Inferior parietal cortex (tissue), 1 donor: ENCODE measurements around the gene IQCE.
"Not testable (repeated sequence)": the region's sequence is repeated elsewhere in the genome, so short reads cannot be mapped to it uniquely, and the experiment has no call there.

Experiments
- DNase-seq: peaks from one replicate; pipeline ENCODE4 v3.0.0-alpha.2; 2016; ENCODE audit errors: extremely low spot score

IQCE gene

GRCh38 chr7:2532199-2532772 is 26.5 kb upstream of the IQCE start:
- not testable (repeated sequence) for DNase-seq

GRCh38 chr7:2532816-2533215 is 26.0 kb upstream of the IQCE start:
- not testable (repeated sequence) for DNase-seq

DNA sequence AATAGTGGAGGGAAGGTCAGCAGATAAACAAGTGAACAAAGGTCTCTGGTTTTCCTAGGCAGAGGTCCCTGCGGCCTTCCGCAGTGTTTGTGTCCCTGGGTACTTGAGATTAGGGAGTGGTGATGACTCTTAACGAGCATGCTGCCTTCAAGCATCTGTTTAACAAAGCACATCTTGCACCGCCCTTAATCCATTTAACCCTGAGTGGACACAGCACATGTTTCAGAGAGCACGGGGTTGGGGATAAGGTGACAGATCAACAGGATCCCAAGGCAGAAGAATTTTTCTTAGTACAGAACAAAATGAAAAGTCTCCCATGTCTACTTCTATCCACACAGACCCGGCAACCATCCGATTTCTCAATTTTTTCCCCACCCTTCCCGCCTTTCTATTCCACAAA is 25.2 kb upstream of the IQCE start:
- DNase-seq: not testable (repeated sequence)

DNA sequence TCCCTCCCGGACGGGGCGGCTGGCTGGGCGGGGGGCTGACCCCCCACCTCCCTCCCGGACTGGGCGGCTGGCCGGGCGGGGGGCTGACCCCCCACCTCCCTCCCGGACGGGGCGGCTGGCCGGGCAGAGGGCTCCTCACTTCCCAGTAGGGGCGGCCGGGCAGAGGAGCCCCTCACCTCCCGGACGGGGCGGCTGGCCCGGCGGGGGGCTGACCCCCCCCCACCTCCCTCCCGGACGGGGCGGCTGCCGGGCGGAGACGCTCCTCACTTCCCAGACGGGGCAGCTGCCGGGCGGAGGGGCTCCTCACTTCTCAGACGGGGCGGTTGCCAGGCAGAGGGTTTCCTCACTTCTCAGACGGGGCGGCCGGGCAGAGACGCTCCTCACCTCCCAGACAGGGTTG is 24.6 kb upstream of the IQCE start:
- DNase-seq: not testable (repeated sequence)

DNA sequence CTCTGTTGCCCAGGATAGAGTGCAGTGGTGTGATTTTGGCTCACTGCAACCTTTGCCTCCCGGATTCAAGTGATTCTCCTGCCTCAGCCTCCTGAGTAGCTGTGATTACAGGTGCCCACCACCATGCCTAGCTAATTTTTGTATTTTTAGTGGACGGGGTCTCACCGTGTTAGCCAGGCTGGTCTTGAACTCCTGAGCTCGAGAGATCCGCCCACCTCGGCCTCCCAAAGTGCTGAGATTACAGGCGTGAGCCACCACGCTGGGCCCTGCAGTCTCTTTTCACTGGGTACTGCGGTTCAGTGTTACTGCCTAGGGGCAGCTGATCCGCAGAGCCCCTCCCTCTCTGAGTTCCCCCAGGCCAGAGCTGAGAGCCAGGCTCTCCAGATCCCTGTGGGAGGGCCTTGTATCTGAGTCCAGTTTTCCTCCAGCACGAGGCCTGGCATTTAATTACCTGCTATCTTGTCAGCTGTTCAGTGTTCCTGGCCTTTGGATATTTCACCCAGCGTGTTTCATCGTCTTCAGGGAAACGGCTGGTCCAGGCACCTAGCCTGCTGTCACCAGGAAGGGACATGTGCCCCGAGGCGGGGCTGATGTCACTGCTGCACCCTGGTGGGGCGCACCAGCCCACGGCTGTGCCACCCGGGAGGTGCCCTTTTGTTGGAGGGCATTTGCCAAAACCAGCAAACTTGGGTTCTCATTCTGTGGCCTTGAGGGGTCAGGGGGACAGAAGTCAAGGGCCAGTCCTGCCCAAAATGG is 22.7 kb upstream of the IQCE start:
- DNase-seq: not testable (repeated sequence)

DNA sequence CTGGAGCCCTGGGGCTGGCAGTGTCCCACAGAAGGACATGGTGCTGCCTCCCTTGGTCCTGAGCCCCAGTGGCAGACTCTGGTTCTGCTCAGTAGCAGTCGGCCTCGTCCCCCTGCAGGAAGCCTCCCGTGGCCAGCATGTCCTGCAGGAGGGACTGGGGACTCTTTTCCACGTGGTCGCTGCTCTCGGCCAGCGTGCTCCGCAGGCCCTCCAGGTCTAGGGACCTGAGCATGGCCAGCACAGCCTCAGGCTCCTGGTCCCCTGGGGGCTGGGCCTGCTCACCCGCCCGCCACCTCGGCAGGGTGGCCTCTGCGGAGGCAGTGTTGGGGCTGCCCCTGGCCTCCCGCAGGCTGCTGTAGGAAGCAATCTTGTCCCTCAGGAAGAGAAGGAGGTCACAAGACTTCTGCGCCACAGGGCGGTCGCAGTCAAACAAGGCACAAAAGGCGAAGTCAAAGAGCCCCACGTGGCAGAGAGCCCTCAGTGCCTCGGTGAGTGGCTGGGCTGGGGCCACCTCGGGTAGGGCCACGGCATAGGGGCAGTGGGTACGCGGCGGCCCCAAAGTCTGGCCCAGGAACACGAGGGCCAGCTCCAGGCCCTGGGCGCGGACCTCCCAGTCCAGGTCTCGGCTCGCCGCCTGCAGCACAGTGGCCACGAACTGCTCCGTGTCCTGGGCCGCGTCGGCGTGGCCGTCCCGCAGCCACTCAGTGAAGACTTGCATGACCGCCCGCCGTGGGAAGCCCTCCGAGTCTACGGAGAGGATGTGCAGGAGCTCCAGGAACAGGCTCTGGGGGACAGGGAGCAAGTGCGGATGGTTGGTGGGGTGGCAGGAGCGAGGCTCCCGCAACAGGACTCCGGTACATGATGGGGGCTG is 20.6 kb upstream of the IQCE start:
- no peak for DNase-seq

GRCh38 chr7:2539031-2539911 is 19.5 kb upstream of the IQCE start:
- no peak for DNase-seq

- DNase-seq: no peak
Observed at GRCh38 chr7:2540133-2540532, 18.6 kb upstream of the IQCE start.

DNA sequence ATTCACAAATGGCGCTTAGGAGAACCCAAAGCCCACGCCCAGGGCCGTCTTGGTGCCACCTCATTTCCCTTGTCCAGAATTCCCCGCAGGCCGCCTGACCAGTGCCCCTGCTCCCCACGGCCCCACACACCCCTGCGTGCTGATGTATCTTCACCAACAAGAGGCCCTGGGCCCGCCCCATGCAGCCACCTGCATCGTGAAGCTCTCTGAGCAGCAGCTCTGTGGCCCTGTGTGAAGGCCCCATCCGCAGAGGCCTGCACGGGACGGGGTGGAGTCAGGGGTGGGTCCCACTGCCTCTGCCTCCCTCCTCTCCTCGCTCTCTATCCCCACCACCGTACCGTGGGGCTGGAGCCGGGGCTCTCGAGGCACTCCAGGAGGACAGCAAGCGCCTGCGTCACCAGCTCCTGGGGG is 18.1 kb upstream of the IQCE start:
- DNase-seq: no peak

DNA sequence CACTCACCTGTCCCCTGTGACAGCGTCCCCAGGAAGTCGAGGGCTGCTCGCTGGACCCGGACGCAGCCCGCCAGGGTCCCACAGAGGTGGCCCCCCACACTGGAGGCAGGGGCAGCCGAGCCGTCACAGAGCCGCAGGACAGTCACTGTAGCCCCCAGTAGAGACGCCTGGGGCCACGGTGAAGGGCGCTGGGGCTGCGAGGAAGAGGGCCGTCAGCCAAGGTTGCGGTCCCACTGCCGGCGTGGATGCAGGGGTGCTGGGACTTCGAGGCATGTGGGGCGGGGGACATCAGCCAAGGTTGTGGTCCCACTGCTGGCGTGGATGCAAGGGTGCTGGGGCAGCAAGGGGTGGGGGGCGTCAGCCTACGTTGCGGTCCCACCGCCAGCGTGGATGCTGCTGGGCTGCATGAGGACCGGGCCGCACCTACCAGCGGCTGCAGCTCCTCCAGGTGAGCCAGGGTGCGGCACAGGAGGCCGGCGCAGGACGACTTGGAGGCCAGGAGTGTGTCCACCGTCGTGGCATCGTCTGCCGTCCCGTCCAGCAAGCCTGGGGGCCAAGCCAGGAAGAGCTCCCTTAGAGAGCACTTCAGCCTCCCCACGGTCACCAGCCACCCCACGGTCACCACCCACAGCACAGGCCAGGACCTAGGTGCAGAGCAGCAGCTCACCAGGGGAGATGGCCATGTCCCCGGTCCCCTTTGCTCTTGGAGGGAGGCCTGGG is 17.3 kb upstream of the IQCE start:
- DNase-seq: no peak

DNA sequence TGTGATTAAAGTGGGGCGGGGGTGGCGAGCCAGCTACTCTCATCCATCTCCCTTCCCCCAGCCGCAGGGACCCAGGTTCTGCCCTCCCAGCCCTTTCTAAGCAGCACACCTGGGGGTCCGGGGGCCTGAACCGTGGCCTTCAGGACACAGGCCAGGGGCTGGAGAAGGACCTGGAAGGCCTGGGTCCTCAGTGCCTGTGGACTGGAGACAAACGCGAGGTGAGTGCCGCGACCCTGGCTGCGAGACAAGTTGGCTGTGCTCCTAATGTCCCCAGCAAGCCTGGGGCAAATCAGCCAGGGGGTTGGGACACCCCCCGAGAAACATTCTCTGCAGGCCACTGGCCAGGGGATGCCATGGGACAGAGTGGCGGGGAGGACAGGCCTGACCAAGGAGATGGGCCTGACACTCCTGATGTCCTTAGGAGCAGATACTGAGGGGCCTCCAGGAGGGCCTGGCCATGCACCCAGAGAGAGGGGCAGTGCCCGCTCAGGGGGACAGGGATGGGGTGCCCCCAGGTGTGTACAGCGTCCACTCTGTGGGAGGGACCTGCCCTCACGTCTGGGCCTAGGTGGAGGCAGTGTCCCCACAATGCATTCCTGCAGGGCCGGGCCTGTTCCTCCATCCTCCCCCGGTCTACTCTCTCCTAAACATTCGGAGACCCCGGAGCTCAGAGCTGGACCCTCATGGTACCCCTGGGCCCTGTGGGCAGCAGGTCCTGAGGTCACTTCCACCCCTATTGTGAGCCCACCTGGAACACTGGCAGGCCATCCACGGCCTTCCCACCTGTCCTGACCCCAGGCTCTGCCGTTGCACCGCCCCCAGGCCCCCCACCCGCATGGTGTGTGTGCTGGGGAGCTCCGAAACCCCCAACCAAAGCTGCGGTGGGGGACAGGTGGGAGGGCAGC is 16.5 kb upstream of the IQCE start:
- DNase-seq: no peak

DNA sequence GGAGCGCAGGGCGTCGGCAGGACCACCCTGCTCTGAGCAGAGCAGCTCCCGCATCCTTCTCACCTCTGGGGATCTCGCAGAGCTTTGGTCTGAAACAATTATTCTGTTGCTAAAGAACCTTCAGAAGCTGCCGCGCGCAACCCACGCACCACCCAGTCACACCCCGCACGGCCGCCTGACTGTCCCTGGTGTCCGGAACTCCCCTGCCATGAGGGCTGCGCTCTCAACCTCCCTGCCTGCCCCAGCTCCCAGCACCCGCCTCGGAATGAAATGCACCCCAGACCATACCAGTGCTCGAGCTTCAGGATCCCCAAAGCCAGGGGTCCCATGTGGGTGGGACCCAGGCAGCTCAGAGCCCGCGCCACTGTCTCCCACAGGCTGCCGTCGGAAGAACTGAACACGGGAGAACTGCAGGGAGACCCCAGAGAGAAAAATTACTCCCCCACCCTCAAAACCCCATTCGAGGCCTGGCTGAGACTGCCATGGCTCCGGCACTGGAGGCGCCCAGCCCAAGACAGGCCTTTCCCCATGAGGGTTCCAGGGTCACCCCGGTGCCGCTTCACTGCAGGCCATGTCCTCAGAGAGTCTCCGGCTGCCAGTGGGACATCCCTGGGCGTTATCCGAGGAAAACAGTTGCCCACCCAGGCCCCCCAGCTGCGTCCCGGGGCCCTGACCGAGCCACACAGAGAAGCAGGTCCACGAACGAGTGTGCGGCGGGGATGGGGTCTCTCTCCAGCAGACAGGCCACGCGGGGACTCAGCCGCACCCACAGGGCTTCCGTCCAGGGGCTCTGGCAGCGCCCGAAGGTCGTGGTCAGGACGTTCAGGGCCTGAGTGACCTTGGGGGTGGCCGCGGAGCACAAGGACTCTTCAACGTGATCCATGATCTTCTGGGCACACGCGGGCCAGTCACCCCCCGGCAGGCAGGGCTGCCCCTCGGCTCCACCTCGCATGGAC is 15.6 kb upstream of the IQCE start:
- DNase-seq: no peak

DNA sequence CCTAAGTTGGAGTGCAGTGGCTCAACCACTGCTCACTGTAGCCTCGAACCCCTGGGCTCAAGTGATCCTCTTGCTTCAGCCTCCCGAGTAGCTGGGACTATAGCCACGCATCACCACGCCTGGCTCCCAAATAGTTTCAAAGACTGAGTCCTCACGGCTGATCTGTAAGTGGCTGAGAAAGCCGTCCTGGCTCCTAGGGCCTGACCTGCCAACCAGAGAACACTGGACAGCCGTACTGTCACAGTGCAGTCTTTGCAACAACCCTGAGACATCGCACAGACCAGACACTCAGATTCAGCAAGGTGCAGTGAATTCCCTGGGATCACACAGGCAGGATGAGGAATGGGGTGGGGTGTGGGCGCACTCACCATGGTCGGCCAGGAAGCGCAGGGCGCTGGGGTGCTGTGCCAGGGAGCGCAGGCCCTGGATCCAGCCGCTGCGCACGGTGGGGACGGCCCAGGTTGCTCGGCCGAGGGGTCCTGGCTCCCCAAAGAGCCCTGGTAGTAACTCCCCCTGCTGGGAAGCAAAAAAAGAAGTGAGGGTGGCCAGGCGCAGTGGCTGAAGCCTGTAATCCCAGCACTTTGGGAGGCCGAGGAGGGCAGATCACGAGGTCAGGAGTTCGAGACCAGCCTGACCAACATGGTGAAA is 14.1 kb upstream of the IQCE start:
- DNase-seq: no peak

DNA sequence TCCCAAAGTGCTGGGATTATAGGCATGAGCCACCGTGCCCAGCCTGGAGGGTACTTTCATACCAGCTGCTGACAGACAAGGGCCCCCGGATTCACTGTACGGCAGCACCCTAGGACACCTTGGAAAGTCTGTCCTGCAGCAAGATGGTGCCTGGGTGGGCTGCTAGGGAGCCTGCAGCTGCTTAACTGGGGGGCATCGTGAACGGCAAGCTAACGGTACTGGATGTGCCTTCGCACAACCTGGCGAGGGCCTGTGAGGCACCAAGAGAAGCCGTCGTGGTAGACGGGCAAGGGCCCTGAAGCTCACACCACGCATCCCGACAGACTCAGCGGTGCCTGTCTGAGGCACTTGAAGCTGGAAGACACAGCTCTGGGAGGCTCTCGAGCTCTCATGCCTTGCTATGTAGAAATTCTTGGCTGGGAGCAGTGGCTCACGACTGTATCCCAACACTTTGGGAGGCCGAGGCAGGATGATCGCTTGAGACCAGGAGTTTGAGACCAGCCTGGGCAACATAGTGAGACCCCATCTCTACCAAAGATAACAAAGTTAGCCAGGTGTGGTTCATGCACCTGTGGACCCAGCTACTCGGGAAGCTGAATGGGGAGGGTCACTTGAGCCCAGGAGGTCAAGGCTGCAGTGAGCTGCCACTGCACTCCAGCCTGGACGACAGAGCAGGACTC is 12.9 kb upstream of the IQCE start:
- DNase-seq: no peak

DNA sequence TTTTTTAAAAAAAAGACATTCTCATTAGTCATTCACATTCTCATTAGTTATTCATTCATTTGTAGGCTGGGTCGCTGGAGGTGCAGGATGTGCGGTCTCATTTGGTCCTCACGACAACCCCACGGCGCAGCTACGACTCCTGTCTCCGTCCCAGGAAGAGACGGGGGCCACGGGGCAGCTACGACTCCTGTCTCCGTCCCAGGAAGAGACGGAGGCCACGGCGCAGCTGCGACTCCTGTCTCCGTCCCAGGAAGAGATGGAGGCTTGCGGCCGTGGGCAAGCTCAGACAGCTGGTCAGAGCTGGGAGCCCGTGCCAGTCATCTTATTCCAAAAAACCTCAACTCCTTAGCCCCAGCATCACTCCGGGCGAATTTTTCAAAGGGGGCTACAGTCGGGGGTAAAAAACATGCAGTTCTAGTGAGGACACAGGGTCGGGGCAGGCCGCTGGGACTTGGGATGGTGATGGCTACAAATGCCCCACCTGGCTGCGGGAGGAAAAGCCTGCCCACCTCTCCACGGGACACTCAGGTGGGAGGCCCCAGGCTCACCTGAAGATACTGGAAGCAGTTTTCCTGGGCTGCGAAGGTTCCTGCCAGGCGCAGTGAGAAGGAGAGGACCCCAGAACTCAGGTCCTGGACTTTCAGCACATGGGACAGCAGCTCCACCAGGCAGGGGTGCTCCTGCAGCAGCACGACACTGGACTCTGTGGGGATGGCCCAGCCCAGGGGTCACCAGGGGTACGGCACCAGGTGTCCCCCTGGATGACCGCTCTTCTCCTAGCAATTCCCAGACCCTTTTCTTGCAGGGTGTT is 11.8 kb upstream of the IQCE start:
- DNase-seq: no peak

DNA sequence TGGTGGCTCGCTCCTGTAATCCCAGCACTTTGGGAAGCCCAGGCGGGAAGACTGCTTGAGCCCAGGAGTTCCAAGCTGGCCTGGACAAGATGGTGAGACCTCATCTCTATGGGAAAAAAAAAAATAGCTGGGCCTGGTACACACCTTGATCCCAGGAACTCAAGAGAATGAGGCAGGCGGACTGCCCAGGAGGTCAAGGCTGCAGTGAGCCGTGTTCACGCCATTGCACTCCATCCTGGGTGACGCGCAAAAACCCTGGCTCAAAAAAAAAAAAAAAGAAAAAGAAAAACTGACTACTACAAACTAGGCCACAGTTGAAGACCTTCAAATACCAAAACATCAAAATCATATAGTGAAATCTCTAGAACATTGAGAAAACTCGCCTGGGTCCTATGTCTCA is 7.4 kb upstream of the IQCE start:
- DNase-seq: no peak

DNA sequence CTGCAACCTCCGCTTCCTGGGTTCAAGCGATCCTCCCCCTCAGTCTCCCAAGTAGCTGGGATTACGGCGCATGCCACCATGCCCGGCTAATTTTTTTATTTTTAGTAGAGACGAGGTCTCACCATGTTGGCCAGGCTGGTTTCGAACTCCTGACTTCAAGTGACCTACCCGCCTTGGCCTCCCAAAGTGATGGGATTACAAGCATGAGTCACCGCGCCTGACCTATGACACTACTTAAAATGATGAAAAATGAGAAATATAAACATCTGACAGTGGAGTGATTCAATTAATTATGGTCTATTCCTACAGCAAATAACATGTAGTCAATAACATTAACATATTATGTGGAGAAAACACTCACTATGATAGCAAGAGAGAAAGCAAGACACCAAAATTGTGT is 5.7 kb upstream of the IQCE start:
- no peak for DNase-seq
